HCT116 (cell line): ENCODE measurements around the gene PHF2. TPM values are rescaled to one million over a fixed set of nuclear protein-coding genes. Genes with fewer than 3 reads are reported as not detected.

Source experiments
- ATAC-seq: fragments of 200-7000 bp; cut with Tn5 transposase; 2 replicates; pipeline ENCODE4 v1.9.1; 2020; ENCODE audit warnings: mild to moderate bottlenecking, moderate library complexity
- BruUV-seq: library from RNA; stranded (reverse); fragments of 400-500 nt; replicated peaks from 2 replicates; lab custom pipeline; 2021; lab: Mats Ljungman, UMichigan
- CTCF ChIA-PET: fragments of 300-600 bp; sonication (Branson Sonifier 250); formaldehyde crosslinking; loops from one replicate; lab custom pipeline; 2021; ENCODE audit warnings: antibody characterized with exemption; lab: Charles Lee
- POLR2A ChIA-PET: fragments of 300-600, 350-600 bp; sonication (Branson Sonifier 250); formaldehyde crosslinking; loops from one replicate; lab custom pipeline; 2021; ENCODE audit warnings: antibody characterized with exemption; lab: Charles Lee
- RAD21 ChIA-PET, 2 experiments: fragments of 300-600 bp; sonication (Branson Sonifier 250); formaldehyde crosslinking; loops; one replicate each; lab custom pipeline; 2023; ENCODE audit warnings: low total read pairs in 2 of 2; ENCODE audit not compliant: uncharacterized antibody in 2 of 2, unreplicated experiment in 2 of 2, low non-redundant PET in 1 of 2; lab: Charles Lee
- DNase-seq: peaks from one replicate; pipeline ENCODE4 v3.0.0-alpha.2; 2010; ENCODE audit warnings: low read depth, low spot score
- H2AFZ ChIP-seq: fragments of 200-600 bp; shearing (Covaris generic), sonication (generic); 2 replicates; pipeline ENCODE4 v1.6.1; 2017; ENCODE audit warnings: low read depth, mixed run types, mixed read lengths, antibody characterized with exemption, low read length; ENCODE audit not compliant: poor library complexity, severe bottlenecking
- H3K27ac ChIP-seq: 2 replicates; pipeline ENCODE4 v1.5.1; 2012; ENCODE audit warnings: low read depth, low read length
- H3K27me3 ChIP-seq: fragments of 200-600 bp; sonication (generic); 2 replicates; pipeline ENCODE4 v1.6.1; 2016; ENCODE audit warnings: mixed run types, low read length, mixed read lengths; ENCODE audit not compliant: insufficient read depth
- H3K36me3 ChIP-seq, 2 experiments: fragments of 200-500 bp in 1 of 2; fragments of 200-600 bp in 1 of 2; sonication (Bioruptor generic) in 1 of 2; sonication (generic) in 1 of 2; 2 replicates each; pipeline versions ENCODE4 v1.5.1 to v1.6.1; 2014 to 2016; ENCODE audit warnings: low read length in 2 of 2, inconsistent platforms in 1 of 2, mixed read lengths in 1 of 2, mixed run types in 1 of 2; ENCODE audit not compliant: insufficient read depth in 2 of 2, control insufficient read depth in 1 of 2
- H3K4me1 ChIP-seq, 2 experiments: fragments of 200-600 bp in 1 of 2; sonication (generic) in 1 of 2; 2 replicates each; pipeline versions ENCODE4 v1.5.1 to v1.6.1; 2012 to 2017; ENCODE audit warnings: low read length in 2 of 2, inconsistent platforms in 1 of 2, mild to moderate bottlenecking in 1 of 2, mixed read lengths in 1 of 2, mixed run types in 1 of 2, moderate library complexity in 1 of 2; ENCODE audit not compliant: insufficient read depth in 2 of 2, control insufficient read depth in 1 of 2
- H3K4me2 ChIP-seq: fragments of 200-600 bp; sonication (generic); 2 replicates; pipeline ENCODE4 v1.6.1; 2017; ENCODE audit warnings: mixed run types, low read length, mixed read lengths
- H3K4me3 ChIP-seq, 2 experiments: fragments of 200-600 bp in 1 of 2; sonication (generic) in 1 of 2; replicated peaks in 1 of 2; 2 replicates each; pipeline ENCODE4 v1.5.1; 2011 to 2016; ENCODE audit warnings: low read length in 2 of 2, control low read depth in 1 of 2, low read depth in 1 of 2, mild to moderate bottlenecking in 1 of 2, mixed read lengths in 1 of 2, mixed run types in 1 of 2
- H3K79me2 ChIP-seq: fragments of 200-600 bp; sonication (generic); 2 replicates; pipeline ENCODE4 v1.6.1; 2017; ENCODE audit warnings: mild to moderate bottlenecking, mixed run types, low read length, moderate library complexity, mixed read lengths; ENCODE audit not compliant: insufficient read depth
- H3K9ac ChIP-seq: fragments of 200-600 bp; sonication (generic); 2 replicates; pipeline ENCODE4 v1.6.1; 2016; ENCODE audit warnings: low read length, mixed read lengths
- H3K9me2 ChIP-seq: fragments of 200-600 bp; sonication (generic), shearing (Covaris generic); 2 replicates; pipeline ENCODE4 v1.6.1; 2017; ENCODE audit warnings: mixed run types, mild to moderate bottlenecking, moderate library complexity; ENCODE audit not compliant: insufficient read depth
- H3K9me3 ChIP-seq, 2 experiments: fragments of 200-500 bp in 1 of 2; fragments of 200-600 bp in 1 of 2; sonication (Bioruptor generic) in 1 of 2; sonication (generic) in 1 of 2; 2 replicates each; pipeline ENCODE4 v1.6.1; 2014 to 2017; ENCODE audit warnings: low read length in 2 of 2, mixed read lengths in 2 of 2, inconsistent platforms in 1 of 2, low read depth in 1 of 2, mild to moderate bottlenecking in 1 of 2, mixed run types in 1 of 2, moderate library complexity in 1 of 2; ENCODE audit not compliant: control insufficient read depth in 1 of 2, insufficient read depth in 1 of 2
- H4K20me1 ChIP-seq: fragments of 200-600 bp; sonication (generic), shearing (Covaris generic); 2 replicates; pipeline ENCODE4 v1.6.1; 2017; ENCODE audit warnings: mixed run types, mild to moderate bottlenecking, moderate library complexity; ENCODE audit not compliant: insufficient read depth
- CEBPB ChIP-seq: IDR thresholded peaks from 2 replicates; pipeline ENCODE4 v1.6.1; 2012; ENCODE audit warnings: low read depth
- EGR1 ChIP-seq: IDR thresholded peaks from 2 replicates; pipeline ENCODE4 v1.6.1; 2012; ENCODE audit warnings: low read depth
- EZH2 ChIP-seq: fragments of 200-600 bp; sonication (generic); IDR thresholded peaks from 2 replicates; pipeline ENCODE4 v1.6.1; 2017; ENCODE audit warnings: antibody characterized with exemption, mixed run types
- EZH2phosphoT487 ChIP-seq: fragments of 200-600 bp; IDR thresholded peaks from 2 replicates; pipeline ENCODE4 v1.6.1; 2018; ENCODE audit warnings: antibody characterized with exemption, borderline replicate concordance
- POLR2A ChIP-seq: IDR thresholded peaks from 2 replicates; pipeline ENCODE4 v1.7.0; 2011; ENCODE audit warnings: borderline replicate concordance; ENCODE audit not compliant: insufficient read depth, insufficient read length; ENCODE audit errors: extremely low read depth
- POLR2AphosphoS5 ChIP-seq: IDR thresholded peaks from 2 replicates; pipeline ENCODE4 v1.6.1; 2011; ENCODE audit warnings: mild to moderate bottlenecking, low read depth, low read length, moderate library complexity
- SIN3A ChIP-seq: IDR thresholded peaks from 2 replicates; pipeline ENCODE4 v1.6.1; 2012; ENCODE audit warnings: low read depth
- intact Hi-C: fragments of 100-400 bp; cut with micrococcal nuclease; formaldehyde crosslinking; loops from 2 replicates; pipeline ENCODE4 v1.10.0; 2022
- total RNA-seq: library from RNA; stranded (reverse); gene quantifications from one replicate; pipeline ENCODE4 v1.2.1, GENCODE V29; 2021; ENCODE audit not compliant: unreplicated experiment
- TF ChIP-seq, protein P1 (sequence below): IDR thresholded peaks from 2 replicates; pipeline ENCODE4 v1.6.1; 2012; ENCODE audit warnings: low read depth
- TF ChIP-seq, protein P2 (sequence below): IDR thresholded peaks from 2 replicates; pipeline ENCODE4 v1.6.1; 2011; ENCODE audit warnings: mild to moderate bottlenecking, low read length, moderate library complexity; ENCODE audit not compliant: insufficient replicate concordance; ENCODE audit errors: extremely low read depth
- TF ChIP-seq, protein P3 (sequence below), 3 experiments: fragments of 200-600 bp in 1 of 3; sonication (generic) in 1 of 3; IDR thresholded peaks in 2 of 3; conservative IDR thresholded peaks in 1 of 3; 2 replicates each; pipeline ENCODE4 v1.5.1; 2012 to 2017; ENCODE audit warnings: low read depth in 2 of 3, low read length in 2 of 3, antibody characterized with exemption in 1 of 3, borderline replicate concordance in 1 of 3, control low read depth in 1 of 3, mild to moderate bottlenecking in 1 of 3, mixed read lengths in 1 of 3, mixed run types in 1 of 3, moderate library complexity in 1 of 3; ENCODE audit not compliant: insufficient read depth in 1 of 3

Gene PHF2
- total RNA-seq, 1 experiment from 2014 or later: 20.6 TPM

DNA sequence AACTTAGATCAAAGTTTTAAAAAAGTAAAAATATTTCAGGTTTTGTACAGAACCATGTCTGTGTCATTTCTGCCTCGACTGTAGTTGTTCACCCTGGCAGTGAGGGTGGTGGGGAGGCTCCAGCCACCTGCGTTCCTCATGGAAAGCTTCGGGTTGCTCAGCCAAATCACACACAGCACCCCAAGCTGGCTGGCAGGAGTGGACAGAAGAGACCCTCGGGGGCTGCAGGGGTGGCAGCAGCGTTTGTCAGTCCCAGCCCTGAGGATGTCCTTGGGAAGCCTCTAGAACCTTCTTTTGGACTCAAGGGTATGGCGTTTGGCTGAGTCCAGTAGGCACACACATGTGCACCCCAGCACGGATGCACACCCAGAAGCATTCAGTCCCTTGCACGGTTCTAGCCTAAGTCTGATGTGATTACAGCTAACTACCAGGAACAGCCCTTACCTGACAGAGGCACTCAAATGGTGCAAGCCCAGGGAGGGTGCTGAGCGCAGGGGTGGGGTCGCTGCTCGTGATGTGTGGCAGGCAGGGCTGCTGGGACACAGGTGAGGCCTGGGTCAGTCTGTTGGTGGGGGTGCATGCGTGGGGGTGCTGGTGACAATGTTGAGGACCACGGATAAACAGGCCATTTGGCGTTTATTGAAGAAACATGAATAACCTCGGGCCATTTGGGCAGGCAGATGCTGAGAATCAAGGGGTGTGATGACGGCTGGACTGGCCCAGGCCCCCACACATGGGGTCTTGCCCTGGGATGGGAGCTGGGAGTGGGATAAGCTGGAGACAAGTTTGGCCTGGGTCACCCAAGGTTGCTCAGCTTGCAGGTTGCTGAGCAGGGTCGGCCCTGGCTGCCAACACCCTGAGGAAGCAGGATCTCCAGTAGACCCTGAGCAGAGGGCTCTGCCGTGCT is 103.4 kb downstream of the PHF2 start:
- BruUV-seq: no TSS peak

More for the DNA sequence above, 103.4 kb downstream of the PHF2 start:
- ATAC-seq (no peak), DNase-seq (no peak)
- H3K4me2 ChIP-seq: no peak overlapping the region
- TF ChIP-seq EZH2phosphoT487 (no peak), EGR1 (no peak), CEBPB (no peak), EZH2 (no peak), POLR2AphosphoS5 (no peak), POLR2A (no peak), SIN3A (no peak)
- TF ChIP-seq, protein P1, sequence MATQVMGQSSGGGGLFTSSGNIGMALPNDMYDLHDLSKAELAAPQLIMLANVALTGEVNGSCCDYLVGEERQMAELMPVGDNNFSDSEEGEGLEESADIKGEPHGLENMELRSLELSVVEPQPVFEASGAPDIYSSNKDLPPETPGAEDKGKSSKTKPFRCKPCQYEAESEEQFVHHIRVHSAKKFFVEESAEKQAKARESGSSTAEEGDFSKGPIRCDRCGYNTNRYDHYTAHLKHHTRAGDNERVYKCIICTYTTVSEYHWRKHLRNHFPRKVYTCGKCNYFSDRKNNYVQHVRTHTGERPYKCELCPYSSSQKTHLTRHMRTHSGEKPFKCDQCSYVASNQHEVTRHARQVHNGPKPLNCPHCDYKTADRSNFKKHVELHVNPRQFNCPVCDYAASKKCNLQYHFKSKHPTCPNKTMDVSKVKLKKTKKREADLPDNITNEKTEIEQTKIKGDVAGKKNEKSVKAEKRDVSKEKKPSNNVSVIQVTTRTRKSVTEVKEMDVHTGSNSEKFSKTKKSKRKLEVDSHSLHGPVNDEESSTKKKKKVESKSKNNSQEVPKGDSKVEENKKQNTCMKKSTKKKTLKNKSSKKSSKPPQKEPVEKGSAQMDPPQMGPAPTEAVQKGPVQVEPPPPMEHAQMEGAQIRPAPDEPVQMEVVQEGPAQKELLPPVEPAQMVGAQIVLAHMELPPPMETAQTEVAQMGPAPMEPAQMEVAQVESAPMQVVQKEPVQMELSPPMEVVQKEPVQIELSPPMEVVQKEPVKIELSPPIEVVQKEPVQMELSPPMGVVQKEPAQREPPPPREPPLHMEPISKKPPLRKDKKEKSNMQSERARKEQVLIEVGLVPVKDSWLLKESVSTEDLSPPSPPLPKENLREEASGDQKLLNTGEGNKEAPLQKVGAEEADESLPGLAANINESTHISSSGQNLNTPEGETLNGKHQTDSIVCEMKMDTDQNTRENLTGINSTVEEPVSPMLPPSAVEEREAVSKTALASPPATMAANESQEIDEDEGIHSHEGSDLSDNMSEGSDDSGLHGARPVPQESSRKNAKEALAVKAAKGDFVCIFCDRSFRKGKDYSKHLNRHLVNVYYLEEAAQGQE: no peak
- TF ChIP-seq, protein P2, sequence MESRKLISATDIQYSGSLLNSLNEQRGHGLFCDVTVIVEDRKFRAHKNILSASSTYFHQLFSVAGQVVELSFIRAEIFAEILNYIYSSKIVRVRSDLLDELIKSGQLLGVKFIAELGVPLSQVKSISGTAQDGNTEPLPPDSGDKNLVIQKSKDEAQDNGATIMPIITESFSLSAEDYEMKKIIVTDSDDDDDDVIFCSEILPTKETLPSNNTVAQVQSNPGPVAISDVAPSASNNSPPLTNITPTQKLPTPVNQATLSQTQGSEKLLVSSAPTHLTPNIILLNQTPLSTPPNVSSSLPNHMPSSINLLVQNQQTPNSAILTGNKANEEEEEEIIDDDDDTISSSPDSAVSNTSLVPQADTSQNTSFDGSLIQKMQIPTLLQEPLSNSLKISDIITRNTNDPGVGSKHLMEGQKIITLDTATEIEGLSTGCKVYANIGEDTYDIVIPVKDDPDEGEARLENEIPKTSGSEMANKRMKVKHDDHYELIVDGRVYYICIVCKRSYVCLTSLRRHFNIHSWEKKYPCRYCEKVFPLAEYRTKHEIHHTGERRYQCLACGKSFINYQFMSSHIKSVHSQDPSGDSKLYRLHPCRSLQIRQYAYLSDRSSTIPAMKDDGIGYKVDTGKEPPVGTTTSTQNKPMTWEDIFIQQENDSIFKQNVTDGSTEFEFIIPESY: no peak
- TF ChIP-seq, protein P3, sequence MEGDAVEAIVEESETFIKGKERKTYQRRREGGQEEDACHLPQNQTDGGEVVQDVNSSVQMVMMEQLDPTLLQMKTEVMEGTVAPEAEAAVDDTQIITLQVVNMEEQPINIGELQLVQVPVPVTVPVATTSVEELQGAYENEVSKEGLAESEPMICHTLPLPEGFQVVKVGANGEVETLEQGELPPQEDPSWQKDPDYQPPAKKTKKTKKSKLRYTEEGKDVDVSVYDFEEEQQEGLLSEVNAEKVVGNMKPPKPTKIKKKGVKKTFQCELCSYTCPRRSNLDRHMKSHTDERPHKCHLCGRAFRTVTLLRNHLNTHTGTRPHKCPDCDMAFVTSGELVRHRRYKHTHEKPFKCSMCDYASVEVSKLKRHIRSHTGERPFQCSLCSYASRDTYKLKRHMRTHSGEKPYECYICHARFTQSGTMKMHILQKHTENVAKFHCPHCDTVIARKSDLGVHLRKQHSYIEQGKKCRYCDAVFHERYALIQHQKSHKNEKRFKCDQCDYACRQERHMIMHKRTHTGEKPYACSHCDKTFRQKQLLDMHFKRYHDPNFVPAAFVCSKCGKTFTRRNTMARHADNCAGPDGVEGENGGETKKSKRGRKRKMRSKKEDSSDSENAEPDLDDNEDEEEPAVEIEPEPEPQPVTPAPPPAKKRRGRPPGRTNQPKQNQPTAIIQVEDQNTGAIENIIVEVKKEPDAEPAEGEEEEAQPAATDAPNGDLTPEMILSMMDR (IDR thresholded peaks at IDR 0.05 in 2 of 3, conservative IDR thresholded peaks at IDR 0.05 in 1 of 3; ENCODE audit: borderline replicate concordance in 1 of 3, insufficient read depth in 1 of 3, low read depth in 2 of 3, low read length in 2 of 3): no peak
- H3K4me1 ChIP-seq: peaks cover 3 to 5% of the 10 kb centered on the region in 2 experiments; a peak in 1 of 4 replicates
- no peaks in the 10 kb centered on the region for H3K79me2 ChIP-seq
- ChIA-PET POLR2A (no interaction called here), CTCF (interaction anchor here (1.1 kb wide), 1 partner anchor 334 kb away, joined by 4 read pairs; no protein-coding TSS in a partner anchor), RAD21 (no interaction called here)
- H2AFZ ChIP-seq: no peak overlapping the region
- H3K9me3 ChIP-seq: no peaks in the 10 kb centered on the region
- no peaks in the 10 kb centered on the region for H3K9me2 ChIP-seq
- no peak overlapping the region for H3K4me3 ChIP-seq
- no peaks in the 10 kb centered on the region for H3K36me3 ChIP-seq
- intact Hi-C loops: loop anchor here (10.0 kb wide), 1 partner anchor 925 kb away; no protein-coding TSS in a partner anchor
- H3K9ac ChIP-seq: no peak overlapping the region
- H3K27ac ChIP-seq: no peak overlapping the region
- H4K20me1 ChIP-seq: no peaks in the 10 kb centered on the region
- H3K27me3 ChIP-seq: no peaks in the 10 kb centered on the region
